Activated CD4-positive, alpha-beta T cell treated with anti-CD3 and anti-CD28 coated beads for 36 hours (primary cell): ENCODE results near the gene TMEM132D. TPM values are rescaled to one million over a fixed set of nuclear protein-coding genes. Genes with fewer than 3 reads are reported as not detected.

Experiments
- ATAC-seq: fragments of 200-7000 bp; cut with Tn5 transposase; one replicate; pipeline ENCODE4 v1.10.0; 2021; ENCODE audit warnings: mild to moderate bottlenecking, moderate library complexity
- CTCF ChIA-PET: fragments of 350-600 bp; sonication (Branson Sonifier 250); formaldehyde crosslinking; loops from one replicate; lab custom pipeline; 2021; ENCODE audit warnings: antibody characterized with exemption; lab: Charles Lee
- POLR2A ChIA-PET: fragments of 350-600 bp; sonication (Branson Sonifier 250); formaldehyde crosslinking; loops from one replicate; lab custom pipeline; 2021; ENCODE audit warnings: antibody characterized with exemption, inconsistent platforms; lab: Charles Lee
- DNase-seq: peaks from one replicate; pipeline ENCODE4 v3.0.0-alpha.2; 2020
- H3K27ac Mint-ChIP-seq: one replicate; pipeline ENCODE4 v1.8.0; 2021; ENCODE audit warnings: mixed read lengths
- H3K27me3 Mint-ChIP-seq: one replicate; pipeline ENCODE4 v1.8.0; 2021; ENCODE audit warnings: mixed read lengths
- H3K36me3 Mint-ChIP-seq: one replicate; pipeline ENCODE4 v1.8.0; 2021; ENCODE audit warnings: low read depth, mixed read lengths
- H3K4me1 Mint-ChIP-seq: one replicate; pipeline ENCODE4 v1.8.0; 2021; ENCODE audit warnings: mixed read lengths
- H3K4me3 Mint-ChIP-seq: one replicate; pipeline ENCODE4 v1.8.0; 2021; ENCODE audit warnings: mild to moderate bottlenecking, moderate library complexity, mixed read lengths
- H3K9me3 Mint-ChIP-seq: one replicate; pipeline ENCODE4 v1.8.0; 2021; ENCODE audit warnings: low read depth, mixed read lengths
- intact Hi-C, 2 experiments: fragments of 100-400 bp; cut with DNase I in 1 of 2; cut with micrococcal nuclease in 1 of 2; formaldehyde crosslinking; loops; one replicate each; pipeline versions ENCODE4 v1.14.2 to v1.15.1; 2022 to 2024; cut with DNase I, micrococcal nuclease
- total RNA-seq, 2 experiments: library from RNA; stranded (reverse); gene quantifications; one replicate each; pipeline ENCODE4 v1.2.3, GENCODE V29; 2021

Gene TMEM132D
- total RNA-seq, 2 experiments from 2014 or later = not detected

GRCh38 chr12:129641926-129642325 lies 261.9 kb downstream of the TMEM132D start:
- no peaks in the 10 kb centered on the region for H3K36me3 Mint-ChIP-seq
- no peak for DNase-seq
- H3K9me3 Mint-ChIP-seq = peaks cover 2% of the 10 kb centered on the region
- ChIA-PET CTCF (no interaction called here), POLR2A (no interaction called here)
- H3K4me3 Mint-ChIP-seq = no peak overlapping the region
- intact Hi-C loops = no loop called here
- no peaks in the 10 kb centered on the region for H3K27me3 Mint-ChIP-seq
- no peaks in the 10 kb centered on the region for H3K4me1 Mint-ChIP-seq
- H3K27ac Mint-ChIP-seq = no peak overlapping the region
- no peak for ATAC-seq

GRCh38 chr12:129635021-129635685 lies 268.7 kb downstream of the TMEM132D start:
- no peak for DNase-seq
- H3K4me3 Mint-ChIP-seq = no peak overlapping the region
- intact Hi-C loops = no loop called here
- H3K9me3 Mint-ChIP-seq = peaks cover 2% of the 10 kb centered on the region
- no peak overlapping the region for H3K27ac Mint-ChIP-seq
- H3K36me3 Mint-ChIP-seq = no peaks in the 10 kb centered on the region
- H3K27me3 Mint-ChIP-seq = no peaks in the 10 kb centered on the region
- ATAC-seq = no peak
- POLR2A ChIA-PET = no interaction called here
- H3K4me1 Mint-ChIP-seq = no peaks in the 10 kb centered on the region
- CTCF ChIA-PET = interaction anchor here (0.6 kb wide), 1 partner anchor 141 kb away, joined by 3 read pairs; no protein-coding TSS in a partner anchor

DNA sequence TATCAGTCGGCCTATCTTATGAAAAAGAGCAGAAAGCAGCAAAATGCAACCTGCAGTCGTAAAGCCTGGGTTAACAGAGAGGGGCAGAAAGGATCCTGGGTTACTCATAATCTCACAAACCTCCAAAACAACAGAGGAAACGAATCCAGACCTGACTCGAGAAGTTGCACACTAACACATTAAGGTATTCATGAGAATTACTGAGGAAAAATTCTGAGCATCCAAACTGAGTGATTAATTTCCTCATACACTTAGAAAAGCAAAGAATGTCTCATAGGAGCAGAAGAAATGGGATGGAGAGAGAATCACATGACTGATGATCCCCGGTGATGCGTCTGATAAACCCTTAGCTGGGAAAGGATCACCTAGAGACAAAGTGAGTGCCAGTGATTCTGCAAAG lies 272.5 kb downstream of the TMEM132D start:
- ChIA-PET CTCF (interaction anchor here (0.7 kb wide), 1 partner anchor 441 kb away, joined by 3 read pairs; no protein-coding TSS in a partner anchor), POLR2A (no interaction called here)
- intact Hi-C loops = no loop called here
- Mint-ChIP-seq H3K4me1 (no peaks in the 10 kb centered on the region), H3K27me3 (no peaks in the 10 kb centered on the region), H3K27ac (no peak overlapping the region), H3K36me3 (no peaks in the 10 kb centered on the region), H3K4me3 (no peak overlapping the region), H3K9me3 (no peaks in the 10 kb centered on the region)
- ATAC-seq (no peak), DNase-seq (no peak)

GRCh38 chr12:129629901-129630300 lies 273.9 kb downstream of the TMEM132D start:
- ChIA-PET CTCF (no interaction called here), POLR2A (no interaction called here)
- Mint-ChIP-seq H3K27ac (no peak overlapping the region), H3K4me1 (no peaks in the 10 kb centered on the region), H3K27me3 (no peaks in the 10 kb centered on the region), H3K4me3 (no peak overlapping the region), H3K36me3 (no peaks in the 10 kb centered on the region), H3K9me3 (no peaks in the 10 kb centered on the region)
- ATAC-seq (no peak), DNase-seq (no peak)
- intact Hi-C loops = no loop called here

- no peak for DNase-seq
These were observed 281.3 kb downstream of the TMEM132D start for GRCh38 chr12:129622566-129622965.

DNA sequence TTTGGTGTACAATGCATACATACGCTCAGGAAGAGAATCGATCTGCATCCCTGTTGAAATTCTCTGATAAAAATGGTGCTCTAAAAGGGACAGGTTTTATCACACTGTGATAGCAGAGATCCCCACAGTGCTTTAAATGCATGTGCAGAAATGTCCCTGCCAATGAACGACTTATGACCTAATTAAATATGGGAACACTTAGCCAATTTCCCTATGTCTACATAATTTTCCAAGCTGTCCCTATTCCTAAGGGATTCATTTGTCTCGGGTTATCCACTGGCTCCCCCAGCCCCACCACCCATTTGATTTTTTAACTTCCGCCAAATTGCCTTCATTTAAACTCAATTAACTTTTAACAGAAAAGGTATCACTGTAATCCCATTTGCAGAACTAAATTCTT lies 284.6 kb downstream of the TMEM132D start:
- CTCF ChIA-PET = no interaction called here
- Mint-ChIP-seq H3K4me1 (no peaks in the 10 kb centered on the region), H3K4me3 (no peak overlapping the region), H3K27me3 (no peaks in the 10 kb centered on the region), H3K36me3 (no peaks in the 10 kb centered on the region), H3K9me3 (peaks cover 13% of the 10 kb centered on the region), H3K27ac (no peak overlapping the region)
- ATAC-seq = no peak
- POLR2A ChIA-PET = no interaction called here
- DNase-seq = no peak
- intact Hi-C loops = no loop called here

More at GRCh38 chr12:129622566-129622965, 281.3 kb downstream of the TMEM132D start:
- no peak for ATAC-seq
- Mint-ChIP-seq H3K36me3 (no peaks in the 10 kb centered on the region), H3K9me3 (peaks cover 6% of the 10 kb centered on the region), H3K27ac (no peak overlapping the region), H3K27me3 (no peaks in the 10 kb centered on the region), H3K4me3 (no peak overlapping the region), H3K4me1 (no peaks in the 10 kb centered on the region)
- intact Hi-C loops = no loop called here
- ChIA-PET POLR2A (no interaction called here), CTCF (no interaction called here)

- Mint-ChIP-seq H3K9me3 (peaks cover 15% of the 10 kb centered on the region), H3K4me3 (no peak overlapping the region), H3K27ac (no peak overlapping the region), H3K36me3 (no peaks in the 10 kb centered on the region), H3K4me1 (no peaks in the 10 kb centered on the region), H3K27me3 (no peaks in the 10 kb centered on the region)
- CTCF ChIA-PET = no interaction called here
- DNase-seq (no peak), ATAC-seq (no peak)
- POLR2A ChIA-PET = no interaction called here
- intact Hi-C loops = no loop called here
These were observed 286.0 kb downstream of the TMEM132D start for GRCh38 chr12:129617849-129618248.

GRCh38 chr12:129615001-129615400 lies 288.8 kb downstream of the TMEM132D start:
- intact Hi-C loops = no loop called here
- Mint-ChIP-seq H3K4me3 (no peak overlapping the region), H3K27ac (no peak overlapping the region), H3K4me1 (no peaks in the 10 kb centered on the region), H3K27me3 (no peaks in the 10 kb centered on the region), H3K9me3 (peaks cover 9% of the 10 kb centered on the region), H3K36me3 (no peaks in the 10 kb centered on the region)
- DNase-seq (no peak), ATAC-seq (no peak)
- CTCF ChIA-PET = no interaction called here
- POLR2A ChIA-PET = no interaction called here

DNA sequence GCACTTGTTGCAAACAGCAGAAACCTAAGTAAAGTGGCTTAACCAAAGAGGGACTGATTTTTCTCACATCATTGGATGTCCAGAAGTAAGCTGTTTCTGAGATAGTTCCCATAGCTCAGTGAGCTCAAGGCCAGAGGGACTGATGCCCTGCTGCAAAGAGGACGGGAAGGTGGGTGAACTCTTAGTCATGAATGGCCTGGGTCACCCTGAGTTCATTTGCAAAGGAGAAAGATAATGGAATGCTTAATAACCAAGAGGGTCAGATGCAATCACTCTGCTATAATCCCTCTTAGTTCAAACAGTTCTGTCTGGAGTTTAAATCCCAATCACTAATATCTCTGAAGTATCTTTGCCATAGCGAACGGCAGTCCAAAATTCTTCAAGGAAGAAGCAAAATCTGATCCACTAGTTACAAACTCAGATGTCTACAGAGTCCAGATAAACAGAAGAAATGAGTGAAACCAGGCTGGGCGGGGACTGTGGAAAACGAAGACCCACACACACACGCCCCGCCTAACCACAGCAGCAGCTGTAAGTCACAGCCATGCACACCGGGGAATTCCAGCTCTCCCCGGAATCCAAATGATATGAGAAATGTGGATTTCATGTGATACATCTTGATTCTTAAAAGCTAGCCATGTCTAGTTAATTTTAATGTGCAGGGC lies 289.5 kb downstream of the TMEM132D start:
- Mint-ChIP-seq H3K9me3 (peaks cover 9% of the 10 kb centered on the region), H3K4me3 (no peak overlapping the region), H3K4me1 (no peaks in the 10 kb centered on the region), H3K27ac (no peak overlapping the region), H3K27me3 (no peaks in the 10 kb centered on the region), H3K36me3 (no peaks in the 10 kb centered on the region)
- POLR2A ChIA-PET = no interaction called here
- ATAC-seq (no peak), DNase-seq (no peak)
- intact Hi-C loops = no loop called here
- CTCF ChIA-PET = no interaction called here

DNA sequence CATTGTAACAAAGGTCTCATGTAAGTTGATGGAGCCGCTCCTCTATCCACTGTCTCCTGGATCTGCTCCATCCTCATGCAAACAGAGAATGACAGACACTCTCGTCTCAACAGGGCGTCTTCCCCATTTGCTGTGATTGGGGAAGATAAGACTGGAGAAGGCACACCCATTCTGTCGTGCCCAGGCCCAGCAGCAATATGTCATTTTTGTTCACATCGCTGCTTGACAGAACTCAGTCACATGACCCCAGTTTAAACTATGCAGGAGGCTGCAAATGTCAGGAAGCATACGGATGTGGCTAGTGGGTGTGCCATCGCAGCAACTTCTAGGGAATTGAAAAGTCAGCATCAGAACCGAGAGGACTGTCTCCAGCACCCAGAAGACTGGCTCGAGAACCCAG lies 290.5 kb downstream of the TMEM132D start:
- Mint-ChIP-seq H3K4me1 (no peaks in the 10 kb centered on the region), H3K4me3 (no peak overlapping the region), H3K36me3 (no peaks in the 10 kb centered on the region), H3K27ac (no peak overlapping the region), H3K9me3 (peaks cover 9% of the 10 kb centered on the region), H3K27me3 (no peaks in the 10 kb centered on the region)
- intact Hi-C loops = no loop called here
- ATAC-seq = no peak
- DNase-seq = no peak
- POLR2A ChIA-PET = no interaction called here
- CTCF ChIA-PET = no interaction called here

GRCh38 chr12:129610601-129611120 lies 293.2 kb downstream of the TMEM132D start:
- CTCF ChIA-PET = no interaction called here
- DNase-seq = no peak
- H3K36me3 Mint-ChIP-seq = no peaks in the 10 kb centered on the region
- no peak overlapping the region for H3K27ac Mint-ChIP-seq
- intact Hi-C loops = no loop called here
- H3K27me3 Mint-ChIP-seq = no peaks in the 10 kb centered on the region
- POLR2A ChIA-PET = no interaction called here
- no peak for ATAC-seq
- peaks cover 5% of the 10 kb centered on the region for H3K9me3 Mint-ChIP-seq
- no peak overlapping the region for H3K4me3 Mint-ChIP-seq
- H3K4me1 Mint-ChIP-seq = no peaks in the 10 kb centered on the region

GRCh38 chr12:129607756-129608155 lies 296.1 kb downstream of the TMEM132D start:
- DNase-seq = no peak
- no peaks in the 10 kb centered on the region for H3K27me3 Mint-ChIP-seq
- intact Hi-C loops = no loop called here
- H3K4me1 Mint-ChIP-seq = no peaks in the 10 kb centered on the region
- ATAC-seq = no peak
- peaks cover 4% of the 10 kb centered on the region for H3K9me3 Mint-ChIP-seq
- POLR2A ChIA-PET = no interaction called here
- CTCF ChIA-PET = interaction anchor here (0.6 kb wide), 1 partner anchor 10 kb away, joined by 3 read pairs; no protein-coding TSS in a partner anchor
- H3K4me3 Mint-ChIP-seq = no peak overlapping the region
- no peaks in the 10 kb centered on the region for H3K36me3 Mint-ChIP-seq
- H3K27ac Mint-ChIP-seq = no peak overlapping the region
